A549 (cell line): ENCODE measurements around the gene NUDT2. TPM values are rescaled to one million over a fixed set of nuclear protein-coding genes. Genes with fewer than 3 reads are reported as not detected.

Experiments
- ATAC-seq, 2 experiments: fragments of 200-7000 bp in 1 of 2; fragments of >200 bp in 1 of 2; cut with Nextera tagmentation in 1 of 2; cut with Tn5 transposase in 1 of 2; 3 replicates each; pipeline versions ENCODE4 v1.8.0 to v1.9.1; 2018 to 2020; ENCODE audit warnings: mild to moderate bottlenecking in 1 of 2, moderate library complexity in 1 of 2
- CTCF ChIA-PET: fragments of 300-600 bp; sonication (Branson Sonifier 250); formaldehyde crosslinking; extraction: SDS; loops from one replicate; lab custom pipeline; 2021; ENCODE audit warnings: antibody characterized with exemption, inconsistent platforms; lab: Yijun Ruan, JAX
- POLR2A ChIA-PET: fragments of 350-600 bp; formaldehyde crosslinking; extraction: SDS; loops from one replicate; lab custom pipeline; 2021; ENCODE audit warnings: antibody characterized with exemption, inconsistent platforms; lab: Yijun Ruan, JAX
- DNase-seq, 2 experiments: peaks; one replicate each; pipeline versions ENCODE4 v3.0.0 to v3.0.0-alpha.2; 2011 to 2016; ENCODE audit warnings: low read depth in 1 of 2, low spot score in 1 of 2
- FAIRE-seq: peaks from 2 replicates; lab custom pipeline; 2011; peaks lifted over from hg19 to GRCh38; lab: Jason Lieb, UNC
- H3K27ac ChIP-seq, 2 experiments: fragments of >200 bp; sonication (Bioruptor Twin); formaldehyde crosslinking; 3 replicates each; pipeline ENCODE4 v1.5.1; 2016 to 2017
- H3K4me1 ChIP-seq: fragments of >200 bp; sonication (Bioruptor Twin); formaldehyde crosslinking; 3 replicates; pipeline ENCODE4 v1.6.1; 2016
- H3K4me2 ChIP-seq: fragments of >200 bp; sonication (Bioruptor Twin); formaldehyde crosslinking; 3 replicates; pipeline ENCODE4 v1.6.1; 2016
- H3K4me3 ChIP-seq: fragments of >200 bp; sonication (Bioruptor Twin); formaldehyde crosslinking; 3 replicates; pipeline ENCODE4 v1.5.1; 2016
- H3K9me3 ChIP-seq: fragments of >200 bp; sonication (Bioruptor Twin); formaldehyde crosslinking; 3 replicates; pipeline ENCODE4 v1.6.1; 2016
- ATOH8 ChIP-seq: fragments of 250-450 bp; sonication (Bioruptor Pico); IDR thresholded peaks from 2 replicates; pipeline ENCODE4 v1.5.0; 2020; ENCODE audit warnings: low read depth, mild to moderate bottlenecking, moderate library complexity
- BHLHE40 ChIP-seq: IDR thresholded peaks from 2 replicates; pipeline ENCODE4 v1.6.1; 2012; ENCODE audit warnings: low read depth, low read length, inconsistent platforms
- CEBPB ChIP-seq, 2 experiments: fragments of >200 bp in 1 of 2; sonication (Bioruptor Twin) in 1 of 2; formaldehyde crosslinking in 1 of 2; IDR thresholded peaks; 2 replicates each; pipeline ENCODE4 v1.6.1; 2012 to 2016
- CHD2 ChIP-seq: fragments of 150-350 bp; IDR thresholded peaks from 2 replicates; pipeline ENCODE4 v1.6.1; 2014; ENCODE audit warnings: low read length; ENCODE audit not compliant: partially characterized antibody
- CHD4 ChIP-seq: fragments of 200-600 bp; sonication (generic); IDR thresholded peaks from 2 replicates; pipeline ENCODE4 v1.6.1; 2016; ENCODE audit warnings: antibody characterized with exemption, mild to moderate bottlenecking, borderline replicate concordance
- CTCF ChIP-seq: fragments of >200 bp; sonication (Bioruptor Twin); formaldehyde crosslinking; IDR thresholded peaks from 3 replicates; pipeline ENCODE4 v1.5.1; 2016
- E2F6 ChIP-seq: IDR thresholded peaks from 2 replicates; pipeline ENCODE4 v1.6.1; 2012; ENCODE audit warnings: low read depth, borderline replicate concordance
- EHF ChIP-seq: fragments of 250-450 bp; sonication (Bioruptor Pico); IDR thresholded peaks from 2 replicates; pipeline ENCODE4 v1.5.0; 2020; ENCODE audit warnings: mild to moderate bottlenecking
- EHMT2 ChIP-seq: fragments of 200-600 bp; sonication (generic); IDR thresholded peaks from 2 replicates; pipeline ENCODE4 v1.6.1; 2016; ENCODE audit warnings: antibody characterized with exemption, low read depth, mild to moderate bottlenecking, moderate library complexity
- GATA3 ChIP-seq: IDR thresholded peaks from 2 replicates; pipeline ENCODE4 v1.6.1; 2012; ENCODE audit warnings: borderline replicate concordance
- HDAC2 ChIP-seq: fragments of 200-600 bp; sonication (generic); IDR thresholded peaks from 2 replicates; pipeline ENCODE4 v1.6.1; 2016
- HEYL ChIP-seq: fragments of 250-450 bp; sonication (Bioruptor Pico); IDR thresholded peaks from 2 replicates; pipeline ENCODE4 v1.8.0; 2021; ENCODE audit warnings: mild to moderate bottlenecking, moderate library complexity
- HOXB5 ChIP-seq: fragments of 250-450 bp; sonication (Bioruptor Pico); IDR thresholded peaks from 2 replicates; pipeline ENCODE4 v1.5.0; 2020; ENCODE audit warnings: mild to moderate bottlenecking, moderate library complexity
- KDM1A ChIP-seq: fragments of 200-600 bp; sonication (generic); IDR thresholded peaks from 2 replicates; pipeline ENCODE4 v1.6.1; 2016; ENCODE audit warnings: low read depth, mild to moderate bottlenecking
- MAFK ChIP-seq: fragments of 450-650 bp; IDR thresholded peaks from 2 replicates; pipeline ENCODE4 v1.6.1; 2014; ENCODE audit not compliant: partially characterized antibody
- MAX ChIP-seq: IDR thresholded peaks from 2 replicates; pipeline ENCODE4 v1.6.1; 2012
- MAZ ChIP-seq: fragments of 150-350 bp; IDR thresholded peaks from 2 replicates; pipeline ENCODE4 v1.6.1; 2014; ENCODE audit warnings: antibody characterized with exemption, low read depth, low read length, borderline replicate concordance
- MYC ChIP-seq: IDR thresholded peaks from 2 replicates; pipeline ENCODE4 v1.6.1; 2012; ENCODE audit warnings: mild to moderate bottlenecking, inconsistent platforms, low read length, improper control_type of control experiment, borderline replicate concordance
- NR3C1 ChIP-seq: fragments of >200 bp; sonication (Bioruptor Twin); formaldehyde crosslinking; IDR thresholded peaks from 3 replicates; pipeline ENCODE4 v1.6.1; 2017
- PBX3 ChIP-seq: IDR thresholded peaks from 2 replicates; pipeline ENCODE4 v1.6.1; 2012
- RAD21 ChIP-seq, 2 experiments: fragments of >200 bp in 1 of 2; sonication (Bioruptor Twin) in 1 of 2; formaldehyde crosslinking in 1 of 2; IDR thresholded peaks in 1 of 2; conservative IDR thresholded peaks in 1 of 2; 2 replicates in 1 of 2; 3 replicates in 1 of 2; pipeline ENCODE4 v1.6.1; 2012 to 2018; ENCODE audit warnings: inconsistent platforms in 1 of 2
- RFX5 ChIP-seq: fragments of 450-650 bp; IDR thresholded peaks from 2 replicates; pipeline ENCODE4 v1.7.1; 2014; ENCODE audit warnings: antibody characterized with exemption, mild to moderate bottlenecking, moderate library complexity
- RNF2 ChIP-seq: fragments of 200-600 bp; sonication (generic); IDR thresholded peaks from 2 replicates; pipeline ENCODE4 v1.6.1; 2016; ENCODE audit warnings: low read depth, mild to moderate bottlenecking, antibody characterized with exemption, moderate library complexity, borderline replicate concordance
- ZFP36 ChIP-seq: fragments of 450-650 bp; IDR thresholded peaks from 2 replicates; pipeline ENCODE4 v1.6.1; 2014; ENCODE audit warnings: borderline replicate concordance; ENCODE audit not compliant: partially characterized antibody
- ZNF302 ChIP-seq: fragments of 250-450 bp; sonication (Bioruptor Pico); IDR thresholded peaks from 2 replicates; pipeline ENCODE4 v1.9.0; 2021; ENCODE audit warnings: inconsistent platforms, mild to moderate bottlenecking, moderate library complexity
- WGBS: methylation state at CpG from one replicate; pipeline ENCODE4 v1.1.6; 2017; ENCODE audit errors: missing lambda C conversion rate; 5-methylcytosine and 5-hydroxymethylcytosine counted together
- polyA plus RNA-seq, 4 experiments: library from polyadenylated mRNA; depleted of rRNA in 3 of 4; stranded (reverse); fragments of >200 nt; fragmentation: RNase III in 1 of 4; extraction: RNeasy Plus Mini Kit Qiagen cat#74134 plus additional on column Dnase treatment in 1 of 4; gene quantifications; 2 replicates in 3 of 4; 3 replicates in 1 of 4; pipeline ENCODE4 v1.2.3, GENCODE V29; 2011 to 2017

Gene NUDT2
- polyA plus RNA-seq, 2 of the 4 experiments (the other 2 are of a cell fraction) = 25.5 to 26.4 TPM

- CTCF ChIA-PET = interaction anchor here (0.6 to 2.0 kb wide), 2 partner anchors 15 to 1300 kb away, joined by 3 to 8 read pairs; no protein-coding TSS in a partner anchor
Measured at GRCh38 chr9:34318163-34318790, 11.1 kb upstream of the NUDT2 start.

GRCh38 chr9:34321451-34321850 lies 7.9 kb upstream of the NUDT2 start:
- H3K9me3 ChIP-seq = no peaks in the 10 kb centered on the region
- TF ChIP-seq HDAC2 = no peak
- no peak for TF ChIP-seq GATA3
- no peak for TF ChIP-seq KDM1A
- TF ChIP-seq CTCF = no peak
- TF ChIP-seq MAFK = no peak
- TF ChIP-seq HOXB5 (CRISPR knock-in tag) = no peak
- TF ChIP-seq BHLHE40 = no peak
- no peak for TF ChIP-seq EHF (CRISPR knock-in tag)
- TF ChIP-seq HEYL (CRISPR knock-in tag) = no peak
- TF ChIP-seq CEBPB (IDR thresholded peaks at IDR 0.05) = no peak
- TF ChIP-seq ATOH8 = no peak
- no peak for TF ChIP-seq RNF2
- no peak for TF ChIP-seq ZFP36
- no peak for TF ChIP-seq RFX5
- no peak for TF ChIP-seq NR3C1
- TF ChIP-seq EHMT2 = no peak
- TF ChIP-seq CHD2 = no peak
- no peak for TF ChIP-seq PBX3
- TF ChIP-seq, all 56 proteins: peak for 0
- DNase-seq (no peak), FAIRE-seq (no peak), ATAC-seq (no peak)
- Histone ChIP-seq H3K27ac (no peak overlapping the region), H3K4me2 (no peak overlapping the region), H3K4me1 (no peaks in the 10 kb centered on the region), H3K4me3 (no peak overlapping the region)
- CTCF ChIA-PET = interaction anchor here (0.5 to 1.9 kb wide), 4 partner anchors 9 to 59 kb away, joined by 3 to 5 read pairs (median 4); no protein-coding TSS in a partner anchor
- POLR2A ChIA-PET = no interaction called here
- 92% methylated on average over 7 of the region's 7 CpGs for WGBS

More at GRCh38 chr9:34318163-34318790, 11.1 kb upstream of the NUDT2 start:
- DNase-seq = no peak
- POLR2A ChIA-PET = no interaction called here
- TF ChIP-seq MAX (no peak), RAD21 (conservative IDR thresholded peaks at IDR 0.05 in 1 of 2, IDR thresholded peaks at IDR 0.05 in 1 of 2) (no peak), MAZ (no peak), ZNF302 (no peak), E2F6 (no peak), MYC (no peak), CHD4 (no peak)
- FAIRE-seq = no peak
- Histone ChIP-seq H3K9me3 (no peaks in the 10 kb centered on the region), H3K27ac (no peak overlapping the region), H3K4me1 (no peaks in the 10 kb centered on the region), H3K4me3 (no peak overlapping the region), H3K4me2 (no peak overlapping the region)
- ATAC-seq = no peak
- 97% methylated on average over 35 of the region's 44 CpGs for WGBS
